NCI-H82 treated with DMSO at 0.1 percent for 48 hours (cell line): ENCODE data around the gene AKT1S1.

ENCODE experiments used
- DNase-seq: peaks from one replicate; lab custom pipeline; 2025; ENCODE audit not compliant: unreplicated experiment; lab: John Stamatoyannopoulos, UW

The AKT1S1 gene

GRCh38 chr19:49869484-49870308 lies 7.5 kb downstream of the AKT1S1 start:
- DNase-seq: peak; percentile 100

- no peak for DNase-seq
Observed at GRCh38 chr19:49869009-49869483, 8.1 kb downstream of the AKT1S1 start.

- DNase-seq: peak; percentile 84
Observed at GRCh38 chr19:49866933-49867782, 10.0 kb downstream of the AKT1S1 start, which contains the start of gene PNKP. Gene PNKP, minus strand, starts transcription at chr19:49867576. Its CDS starts 372 bp downstream, at chr19:49867204.

GRCh38 chr19:49864890-49865289 lies 12.3 kb downstream of the AKT1S1 start:
- no peak for DNase-seq

GRCh38 chr19:49863935-49864320 lies 13.2 kb downstream of the AKT1S1 start:
- no peak for DNase-seq

GRCh38 chr19:49863254-49863934 lies 13.8 kb downstream of the AKT1S1 start:
- DNase-seq: no peak

- DNase-seq: no peak
Observed at GRCh38 chr19:49862391-49863253, 14.5 kb downstream of the AKT1S1 start.

GRCh38 chr19:49861541-49862378 lies 15.4 kb downstream of the AKT1S1 start:
- no peak for DNase-seq

GRCh38 chr19:49861107-49861506 lies 16.0 kb downstream of the AKT1S1 start:
- DNase-seq: no peak

GRCh38 chr19:49860336-49861102 lies 16.6 kb downstream of the AKT1S1 start:
- no peak for DNase-seq

- DNase-seq: no peak
Observed at GRCh38 chr19:49859682-49860335, 17.3 kb downstream of the AKT1S1 start.

GRCh38 chr19:49858088-49858985 lies 18.8 kb downstream of the AKT1S1 start:
- no peak for DNase-seq

- DNase-seq: no peak
Observed at GRCh38 chr19:49857838-49858087, 19.4 kb downstream of the AKT1S1 start.

- no peak for DNase-seq
Observed at GRCh38 chr19:49857061-49857837, 19.9 kb downstream of the AKT1S1 start.

GRCh38 chr19:49856574-49857021 lies 20.6 kb downstream of the AKT1S1 start:
- no peak for DNase-seq
